NCI-H2196 treated with DMSO at 0.1 percent for 48 hours (cell line): ENCODE results near the gene SKI.
A peak's percentile ranks its signal among the peaks of the same experiment; 100 is the strongest.

Experiments
- DNase-seq: peaks from one replicate; lab custom pipeline; 2025; ENCODE audit not compliant: unreplicated experiment; lab: John Stamatoyannopoulos, UW

SKI gene

DNA sequence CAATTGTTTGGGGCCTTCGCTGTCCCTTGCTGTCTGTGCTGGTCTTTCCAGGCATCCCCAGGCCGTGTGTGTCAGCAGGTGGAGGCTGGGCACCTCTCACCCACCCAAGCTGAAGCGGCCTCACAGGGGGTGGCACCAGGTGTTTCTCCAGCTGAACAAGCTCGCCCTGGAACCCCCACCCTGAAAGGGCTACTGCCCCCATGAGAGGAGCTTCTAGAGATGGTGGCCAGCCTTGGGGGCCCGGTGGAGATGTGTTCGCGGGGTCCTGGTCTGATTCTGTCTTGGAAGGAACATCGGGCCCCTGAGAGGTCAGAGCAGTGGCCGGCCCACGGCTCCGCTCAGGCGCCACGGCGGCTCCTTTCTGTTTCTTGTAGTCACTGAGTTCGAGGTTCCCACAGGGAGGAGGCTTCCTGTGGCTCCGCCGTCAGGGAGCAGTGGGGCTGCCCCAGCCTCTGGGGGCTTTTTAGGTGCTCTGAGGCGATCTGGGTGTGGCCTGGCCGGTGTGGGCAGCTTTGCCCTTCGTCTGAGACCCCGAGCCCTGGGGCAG is 46.9 kb downstream of the SKI start:
- no peak for DNase-seq

DNA sequence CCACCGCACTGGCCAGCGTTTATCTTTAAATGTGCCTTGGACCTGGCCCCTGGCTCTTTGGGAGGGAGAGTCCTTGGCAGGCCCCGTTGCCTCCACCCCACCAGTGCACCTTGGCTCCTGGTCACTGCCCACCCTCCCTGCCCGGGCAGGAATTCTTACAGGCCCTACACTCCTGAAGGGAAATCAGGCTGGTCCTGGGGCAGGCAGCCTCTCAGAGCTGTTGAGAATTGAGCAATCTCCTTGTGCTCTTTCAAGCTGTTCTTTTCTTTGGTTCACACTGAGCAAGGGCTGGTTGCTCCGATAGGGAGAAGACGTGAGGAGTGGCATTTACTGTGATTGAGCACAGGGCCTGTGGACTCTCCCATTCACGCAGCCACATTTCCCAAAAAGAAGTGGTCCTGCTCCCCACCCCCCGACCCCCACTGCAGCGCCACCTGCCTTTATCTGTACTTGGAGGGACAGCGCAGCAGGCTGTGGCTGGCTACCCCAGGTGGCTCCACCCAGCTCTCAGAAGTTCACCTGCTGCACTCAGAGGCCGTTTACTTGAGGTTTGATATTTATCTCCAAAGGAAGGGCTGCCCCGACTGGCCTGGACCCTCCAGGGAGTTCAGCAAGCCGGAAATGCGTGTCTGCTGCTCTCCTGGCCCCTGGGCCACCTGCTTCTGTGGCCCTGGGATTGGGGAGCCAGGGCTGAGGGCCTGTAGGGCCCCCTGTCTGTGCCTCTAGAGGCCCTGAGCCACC is 47.8 kb downstream of the SKI start:
- DNase-seq, result no peak

DNA sequence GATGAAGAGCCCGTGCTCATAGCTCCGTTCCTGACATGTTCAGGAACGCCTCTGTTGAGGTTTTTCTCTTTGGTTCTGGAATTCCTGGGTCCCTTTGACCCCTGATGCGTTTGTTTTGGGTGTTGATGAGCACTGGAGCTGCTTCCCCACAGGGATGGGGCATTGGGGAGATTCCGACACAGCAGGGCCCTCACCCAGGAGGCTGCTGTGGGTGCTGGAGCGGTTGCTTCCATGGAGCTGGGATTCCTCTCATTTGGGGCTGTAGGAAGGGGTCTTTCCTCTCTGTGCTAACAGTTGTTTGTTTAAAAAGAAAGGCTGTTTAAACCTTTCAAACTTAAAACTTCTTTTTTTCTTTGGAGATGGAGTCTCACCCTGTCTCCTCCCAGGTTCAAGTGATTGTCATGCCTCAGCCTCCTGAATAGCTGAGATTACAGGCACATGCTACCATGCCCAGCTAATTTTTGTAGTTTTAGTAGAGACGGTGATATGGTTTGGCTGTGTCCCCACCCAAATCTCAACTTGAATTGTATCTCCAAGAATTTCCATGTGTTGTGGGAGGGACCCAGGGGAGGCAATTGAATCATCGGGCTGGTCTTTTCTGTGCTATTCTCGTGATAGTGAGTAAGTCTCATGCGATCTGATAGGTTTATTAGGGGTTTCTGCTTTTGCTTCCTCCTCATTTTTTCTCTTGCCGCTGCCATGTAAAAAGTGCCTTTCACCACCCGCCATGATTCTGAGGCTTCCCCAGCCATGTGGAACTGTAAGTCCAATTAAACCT is 48.9 kb downstream of the SKI start:
- DNase-seq, result no peak

DNA sequence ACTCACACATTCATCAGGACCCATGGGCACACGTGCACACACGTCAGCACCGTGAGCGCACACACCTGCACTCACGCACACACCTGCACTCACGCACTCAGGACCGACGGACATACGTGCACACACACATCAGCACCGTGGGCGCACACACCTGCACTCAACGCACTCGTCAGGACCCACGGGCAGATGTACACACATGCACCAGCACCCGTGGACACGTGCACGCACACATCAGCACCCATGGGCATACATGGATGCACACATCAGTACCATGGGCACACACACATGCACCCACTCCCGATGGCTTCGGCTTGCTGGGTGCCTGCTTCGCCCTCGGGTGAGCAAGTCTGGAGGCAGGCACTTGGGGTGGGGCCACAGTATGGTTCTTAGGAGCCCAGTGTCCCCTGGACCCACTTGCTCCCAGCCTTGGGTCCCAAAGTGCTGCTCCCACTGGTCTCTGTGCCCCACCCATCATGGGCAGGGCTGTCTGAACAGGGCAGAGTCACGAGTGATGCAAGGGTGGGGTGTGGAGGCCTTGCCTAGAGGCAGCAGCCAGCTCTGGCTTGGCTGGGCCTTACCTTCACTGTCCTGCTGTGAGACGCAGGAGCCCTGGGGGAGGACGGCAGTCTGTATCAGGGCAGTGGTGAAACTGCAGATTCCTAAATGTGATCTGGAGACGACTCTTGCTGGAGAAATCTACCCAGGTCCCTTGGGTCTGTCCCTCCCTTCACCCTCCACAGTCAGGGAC is 49.8 kb downstream of the SKI start:
- no peak for DNase-seq

- no peak for DNase-seq
These were observed 50.6 kb downstream of the SKI start for GRCh38 chr1:2278591-2279209.

- no peak for DNase-seq
These were observed 51.1 kb downstream of the SKI start for GRCh38 chr1:2279210-2279639.

DNA sequence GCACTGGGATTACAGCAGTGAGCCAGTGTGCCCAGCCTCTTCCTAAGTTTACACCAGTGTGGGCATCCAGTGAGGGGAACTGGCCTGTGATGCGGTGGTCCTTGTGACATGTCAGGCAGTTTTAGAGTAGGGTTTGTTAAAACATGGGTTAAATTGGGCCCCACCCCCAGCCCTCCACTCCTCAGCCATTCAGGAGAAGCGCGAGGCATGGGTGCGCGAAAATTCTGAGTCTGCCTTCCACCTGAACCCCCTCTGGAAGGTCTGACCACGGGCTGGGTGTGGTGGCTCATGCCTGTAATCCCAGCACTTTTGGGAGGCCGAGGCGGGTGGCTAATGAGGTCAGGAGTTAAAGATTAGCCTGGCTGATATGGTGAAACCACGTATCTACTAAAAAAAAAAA is 51.7 kb downstream of the SKI start:
- DNase-seq, result no peak

GRCh38 chr1:2282556-2283270 is 54.6 kb downstream of the SKI start:
- no peak for DNase-seq

GRCh38 chr1:2283371-2283990 is 55.4 kb downstream of the SKI start:
- DNase-seq, result no peak

DNA sequence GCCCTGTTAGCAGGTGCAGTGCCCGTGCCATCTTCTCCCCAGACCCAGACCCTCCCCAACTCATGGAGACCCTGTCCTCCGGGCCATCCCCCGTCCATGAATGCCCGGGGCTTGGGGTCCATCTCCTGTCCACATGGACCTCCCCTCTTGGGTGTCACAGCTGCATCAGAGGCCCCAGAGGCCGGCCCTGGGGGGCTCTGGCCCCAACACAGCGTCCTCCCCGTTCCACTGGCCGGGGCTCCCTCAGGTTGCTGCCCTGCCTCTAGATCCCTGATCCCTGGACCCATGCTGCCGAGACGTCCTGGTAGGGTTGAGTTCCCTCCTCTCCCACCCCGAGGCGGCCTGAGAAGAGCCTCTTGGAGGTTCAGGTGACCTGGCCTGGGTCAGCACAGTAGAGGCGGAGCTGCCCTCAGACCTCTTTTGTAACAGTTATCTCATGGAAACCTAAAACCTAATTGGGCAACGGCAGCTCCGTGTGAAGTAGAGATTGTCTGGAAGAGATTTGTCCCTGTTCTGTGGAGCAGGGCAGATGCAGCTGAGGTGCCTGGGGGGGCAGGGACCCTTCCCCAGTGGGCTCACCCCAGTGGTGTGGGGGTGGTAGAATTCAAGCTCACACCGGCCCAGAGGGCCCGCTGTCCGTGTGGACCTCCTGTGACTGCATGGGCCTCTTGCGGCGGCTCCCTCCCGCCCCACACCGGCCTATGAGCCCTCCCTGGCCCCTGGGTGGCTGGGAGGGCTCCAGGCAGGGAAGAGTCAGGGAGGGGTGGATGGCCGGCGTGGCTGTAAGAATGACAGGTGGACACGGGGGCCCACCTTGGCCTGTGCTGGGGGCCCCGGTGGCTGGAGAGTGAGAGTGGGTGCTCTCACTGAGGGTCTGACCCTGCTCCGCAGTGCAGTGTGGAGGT is 56.1 kb downstream of the SKI start:
- no peak for DNase-seq

DNA sequence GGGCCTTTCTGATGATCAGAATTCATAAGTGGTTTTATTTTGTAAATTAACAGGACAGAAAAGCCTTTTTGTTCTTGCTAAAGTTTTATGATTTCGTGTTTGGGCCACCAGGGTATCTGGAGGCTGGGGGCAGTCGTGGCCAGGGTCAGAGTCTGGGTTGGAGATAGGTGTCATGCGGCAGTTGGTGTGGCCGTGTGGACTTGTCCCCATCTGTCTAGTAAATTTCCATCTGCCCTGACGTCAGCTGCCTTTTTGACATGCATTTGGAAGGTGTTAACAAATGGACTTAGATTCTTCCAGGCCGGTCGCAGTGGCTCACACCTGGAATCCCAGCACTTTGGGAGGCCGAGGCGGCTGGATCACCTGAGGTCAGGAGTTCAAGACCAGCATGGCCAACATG is 56.8 kb downstream of the SKI start:
- DNase-seq, result no peak

- no peak for DNase-seq
These were observed 58.8 kb downstream of the SKI start for GRCh38 chr1:2286923-2287322.

GRCh38 chr1:2287649-2288048 is 59.5 kb downstream of the SKI start:
- no peak for DNase-seq

DNA sequence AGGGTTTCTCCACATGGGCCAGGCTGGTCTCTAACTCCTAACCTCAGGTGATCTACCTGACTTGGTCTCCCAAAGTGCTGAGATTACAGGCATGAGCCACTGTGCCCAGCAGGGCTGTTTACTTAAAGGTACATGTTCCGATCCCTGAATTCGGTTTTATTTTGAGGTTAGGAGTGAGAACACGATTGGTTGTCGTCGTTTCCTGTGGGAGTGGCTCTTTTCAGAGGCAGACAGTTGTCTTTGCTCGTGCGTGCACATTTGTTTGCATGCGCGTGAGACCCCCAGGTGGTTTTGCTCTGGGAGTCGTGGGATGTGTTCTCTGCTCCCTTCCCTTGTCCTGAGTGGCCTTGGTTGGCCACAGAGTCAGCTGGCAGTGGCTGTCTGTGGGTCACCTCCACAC is 60.2 kb downstream of the SKI start:
- no peak for DNase-seq

DNA sequence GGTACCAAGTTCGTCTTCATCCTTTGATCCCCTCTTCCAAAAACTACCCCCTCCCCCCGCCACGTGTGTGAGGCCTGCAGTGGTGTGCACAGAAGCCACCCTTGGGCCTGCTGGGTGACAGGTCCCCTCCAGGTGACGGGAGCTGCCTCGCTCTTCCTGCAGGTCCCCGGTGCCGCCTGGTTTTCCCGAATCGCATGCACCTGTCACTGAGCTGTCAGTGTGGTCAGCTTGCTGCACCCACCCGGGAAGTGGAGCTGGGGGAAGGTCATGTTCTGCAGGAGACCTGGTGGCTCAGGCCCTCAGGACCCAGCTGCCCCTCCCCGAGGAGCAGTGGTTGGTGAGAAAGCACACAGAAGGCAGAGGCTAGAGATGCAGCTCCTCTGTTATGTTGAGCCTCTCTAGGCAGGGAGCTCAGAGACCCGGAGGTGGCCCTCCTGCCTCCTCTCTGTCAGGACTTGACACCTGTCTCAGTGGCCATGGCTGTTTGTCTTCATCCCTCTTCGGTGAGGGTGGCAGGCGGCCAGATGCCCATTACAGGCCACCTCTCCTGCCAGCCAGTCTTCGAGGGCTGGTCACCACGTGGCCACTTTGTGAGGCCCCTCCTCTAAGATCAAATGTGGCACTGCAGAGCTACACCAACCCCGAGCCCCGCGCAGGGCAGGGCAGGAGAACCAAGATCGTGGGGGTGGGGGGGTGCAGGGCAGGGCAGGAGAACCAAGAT is 60.9 kb downstream of the SKI start:
- peak; percentile 6 for DNase-seq

GRCh38 chr1:2289607-2290006 is 61.5 kb downstream of the SKI start:
- DNase-seq, result no peak

GRCh38 chr1:2290171-2290578 is 62.1 kb downstream of the SKI start:
- no peak for DNase-seq
